Bronchial epithelial cell (primary cell): Measurements from ENCODE around the gene TGFBI. TPM values are rescaled to one million over a fixed set of nuclear protein-coding genes. Genes with fewer than 3 reads are reported as not detected.

Source experiments
- DNase-seq: peaks from one replicate; pipeline ENCODE4 v3.0.0-alpha.2; 2010; ENCODE audit warnings: low read depth
- FAIRE-seq: peaks from 2 replicates; lab custom pipeline; 2011; peaks lifted over from hg19 to GRCh38; lab: Jason Lieb, UNC
- H3K27me3 ChIP-seq: 2 replicates; pipeline ENCODE4 v1.5.1; 2011; ENCODE audit warnings: low read length; ENCODE audit not compliant: control insufficient read depth, insufficient read depth
- H3K36me3 ChIP-seq: 2 replicates; pipeline ENCODE4 v1.5.1; 2011; ENCODE audit warnings: low read length; ENCODE audit not compliant: control insufficient read depth, insufficient read depth
- H3K4me3 ChIP-seq: 2 replicates; pipeline ENCODE4 v1.5.1; 2011; ENCODE audit warnings: mild to moderate bottlenecking, low read depth, low read length, control low read depth
- CTCF ChIP-seq: IDR thresholded peaks from 2 replicates; pipeline ENCODE4 v1.5.1; 2011; ENCODE audit warnings: mild to moderate bottlenecking, moderate library complexity, low read length, control low read depth, inconsistent platforms; ENCODE audit not compliant: insufficient read depth, severe bottlenecking
- total RNA-seq: library from RNA; depleted of rRNA; stranded (reverse); fragments of >200 nt; gene quantifications from 2 replicates; pipeline ENCODE4 v1.2.1, GENCODE V29; 2014

The TGFBI gene
- total RNA-seq, 1 donor from 2014 or later = 218 TPM

GRCh38 chr5:136106351-136107031, 77.7 kb downstream of the TGFBI start:
- Histone ChIP-seq H3K36me3 (no peaks in the 10 kb centered on the region), H3K4me3 (no peak overlapping the region), H3K27me3 (no peaks in the 10 kb centered on the region)
- DNase-seq (no peak), FAIRE-seq (no peak)
- TF ChIP-seq CTCF = no peak

GRCh38 chr5:136108180-136108611, 79.4 kb downstream of the TGFBI start:
- FAIRE-seq = peak; percentile 79
- peak; percentile 82 for DNase-seq
- no peaks in the 10 kb centered on the region for H3K27me3 ChIP-seq
- H3K36me3 ChIP-seq = no peaks in the 10 kb centered on the region
- TF ChIP-seq CTCF = no peak
- no peak overlapping the region for H3K4me3 ChIP-seq

- FAIRE-seq (no peak), DNase-seq (no peak)
- Histone ChIP-seq H3K27me3 (no peaks in the 10 kb centered on the region), H3K36me3 (no peaks in the 10 kb centered on the region), H3K4me3 (no peak overlapping the region)
- TF ChIP-seq CTCF = no peak
Measured at GRCh38 chr5:136108766-136109165, 80.0 kb downstream of the TGFBI start.

- DNase-seq = no peak
- Histone ChIP-seq H3K4me3 (no peak overlapping the region), H3K27me3 (no peaks in the 10 kb centered on the region), H3K36me3 (no peaks in the 10 kb centered on the region)
- TF ChIP-seq CTCF = no peak
- peak; percentile 47 for FAIRE-seq
Measured at GRCh38 chr5:136109453-136110135, 80.8 kb downstream of the TGFBI start.

Other genes with a start within 250 kb of the TGFBI start
- not detected in 2 replicates for gene SLC25A48, start 194.3 kb upstream of the TGFBI start, total RNA-seq
- not detected in 2 replicates for gene IL9, start 133.1 kb upstream of the TGFBI start, total RNA-seq
- not detected in 2 replicates for gene LECT2, start 74.0 kb upstream of the TGFBI start, total RNA-seq
- 24.6 and 29.7 TPM in 2 replicates for gene SMAD5, start 103.9 kb downstream of the TGFBI start, total RNA-seq
- gene SMIM32, start 164.2 kb downstream of the TGFBI start, total RNA-seq = not detected in 2 replicates